SKM-1 treated with dmso at 0.1 percent for 144 hours (cell line): ENCODE results near the gene PARP16.

Experiments
- DNase-seq: peaks from one replicate; lab custom pipeline; 2025; ENCODE audit not compliant: unreplicated experiment; lab: John Stamatoyannopoulos, UW

Gene PARP16

GRCh38 chr15:65208647-65209046, 78.0 kb downstream of the PARP16 start:
- DNase-seq: no peak
